GM23338 (cell line): ENCODE results near the gene RAB15. TPM values are rescaled to one million over a fixed set of nuclear protein-coding genes. Genes with fewer than 3 reads are reported as not detected.

Experiments
- ATAC-seq: fragments of 200-7000 bp; cut with Tn5 transposase; 3 replicates; pipeline ENCODE4 v1.9.1; 2020
- DNase-seq: peaks from one replicate; pipeline ENCODE4 v3.0.0-alpha.2; 2015; ENCODE audit warnings: low spot score
- H2AFZ ChIP-seq: fragments of 200-600 bp; sonication (generic); 2 replicates; pipeline ENCODE4 v1.8.0; 2016; ENCODE audit warnings: antibody characterized with exemption, mild to moderate bottlenecking, moderate library complexity
- H3F3A ChIP-seq: fragments of 200-600 bp; sonication (generic); replicated peaks from 2 replicates; pipeline ENCODE4 v1.8.0; 2017; ENCODE audit warnings: antibody characterized with exemption, mixed run types, low read depth
- H3K27ac ChIP-seq: fragments of 200-600 bp; sonication (generic); 2 replicates; pipeline ENCODE4 v1.6.1; 2016; ENCODE audit warnings: low read depth
- H3K27me3 ChIP-seq: fragments of 200-600 bp; sonication (generic); 2 replicates; pipeline ENCODE4 v1.8.0; 2016; ENCODE audit warnings: mild to moderate bottlenecking, mixed run types, moderate library complexity; ENCODE audit not compliant: insufficient read depth
- H3K36me3 ChIP-seq: fragments of 200-600 bp; sonication (generic); 2 replicates; pipeline ENCODE4 v1.8.0; 2016; ENCODE audit warnings: mild to moderate bottlenecking; ENCODE audit not compliant: insufficient read depth
- H3K4me1 ChIP-seq: fragments of 200-600 bp; sonication (generic); 2 replicates; pipeline ENCODE4 v1.8.0; 2016; ENCODE audit warnings: mild to moderate bottlenecking, moderate library complexity; ENCODE audit not compliant: insufficient read depth
- H3K4me2 ChIP-seq: fragments of 200-600 bp; sonication (generic); 2 replicates; pipeline ENCODE4 v1.7.1; 2017; ENCODE audit warnings: mixed run types
- H3K4me3 ChIP-seq: fragments of 200-600 bp; sonication (generic); 2 replicates; pipeline ENCODE4 v1.6.1; 2016; ENCODE audit warnings: mixed run types
- H3K79me2 ChIP-seq: fragments of 200-600 bp; sonication (generic); replicated peaks from 2 replicates; pipeline ENCODE4 v1.8.0; 2017; ENCODE audit warnings: mild to moderate bottlenecking; ENCODE audit not compliant: insufficient read depth
- H3K9me2 ChIP-seq: fragments of 200-600 bp; sonication (generic); 2 replicates; pipeline ENCODE4 v1.8.0; 2017; ENCODE audit not compliant: insufficient read depth
- H4K20me1 ChIP-seq: fragments of 200-600 bp; sonication (generic); replicated peaks from 2 replicates; pipeline ENCODE4 v1.8.0; 2017; ENCODE audit warnings: mild to moderate bottlenecking; ENCODE audit not compliant: insufficient read depth
- H3K27ac Mint-ChIP-seq: 2 replicates; pipeline ENCODE4 v1.8.0; 2020; ENCODE audit warnings: inconsistent platforms, mild to moderate bottlenecking, moderate library complexity, mixed read lengths
- H3K27me3 Mint-ChIP-seq: 3 replicates; pipeline ENCODE4 v1.8.0; 2022; ENCODE audit warnings: low read depth, mild to moderate bottlenecking, moderate library complexity, mixed read lengths, inconsistent platforms; ENCODE audit not compliant: insufficient read depth, poor library complexity
- H3K36me3 Mint-ChIP-seq: 3 replicates; pipeline ENCODE4 v1.8.0; 2021; ENCODE audit warnings: low read depth, mild to moderate bottlenecking, inconsistent platforms, moderate library complexity, mixed read lengths
- H3K4me1 Mint-ChIP-seq: 3 replicates; pipeline ENCODE4 v1.8.0; 2020; ENCODE audit warnings: mild to moderate bottlenecking, inconsistent platforms, mixed read lengths
- H3K4me3 Mint-ChIP-seq: 3 replicates; pipeline ENCODE4 v1.8.0; 2021; ENCODE audit warnings: moderate library complexity, mild to moderate bottlenecking, inconsistent platforms, mixed read lengths
- H3K9me3 Mint-ChIP-seq: 3 replicates; pipeline ENCODE4 v1.8.0; 2020; ENCODE audit warnings: moderate library complexity, mild to moderate bottlenecking, inconsistent platforms, mixed read lengths
- NANOG ChIP-seq: IDR thresholded peaks from 2 replicates; pipeline ENCODE4 v1.6.1; 2016; ENCODE audit warnings: antibody characterized with exemption, borderline replicate concordance
- POLR2AphosphoS5 ChIP-seq: IDR thresholded peaks from 2 replicates; pipeline ENCODE4 v1.6.1; 2016; ENCODE audit warnings: antibody characterized with exemption, low read depth
- ZNF331 ChIP-seq: fragments of 250-450 bp; sonication (Bioruptor Pico); IDR thresholded peaks from 2 replicates; pipeline ENCODE4 v1.5.0; 2020; ENCODE audit warnings: low read depth, mild to moderate bottlenecking, moderate library complexity
- polyA plus RNA-seq: library from polyadenylated mRNA; unstranded; fragments of >200 nt; fragmentation: Nextera tagmentation; extraction: Ambion mirVana; gene quantifications from 2 replicates; pipeline ENCODE4 v1.2.1, GENCODE V29; 2016
- total RNA-seq: library from RNA; depleted of rRNA; stranded (reverse); fragments of >200 nt; shearing (Covaris generic); gene quantifications from 2 replicates; pipeline ENCODE4 v1.2.3, GENCODE V29; 2014
- TF ChIP-seq, protein P1 (sequence below): IDR thresholded peaks from one replicate; pipeline ENCODE4 v1.6.1; 2018; ENCODE audit warnings: antibody characterized with exemption; ENCODE audit not compliant: unreplicated experiment
- TF ChIP-seq, protein P2 (sequence below), 2 experiments: fragments of 200-600 bp in 1 of 2; sonication (generic) in 1 of 2; conservative IDR thresholded peaks; 2 replicates each; pipeline versions ENCODE4 v1.5.1 to v1.6.1; 2016 to 2017; ENCODE audit warnings: antibody characterized with exemption in 2 of 2, low read depth in 2 of 2, mild to moderate bottlenecking in 2 of 2, moderate library complexity in 1 of 2

RAB15 gene
- total and polyA plus RNA-seq, 2 experiments from 2014 or later = 17.4 to 43.3 TPM

DNA sequence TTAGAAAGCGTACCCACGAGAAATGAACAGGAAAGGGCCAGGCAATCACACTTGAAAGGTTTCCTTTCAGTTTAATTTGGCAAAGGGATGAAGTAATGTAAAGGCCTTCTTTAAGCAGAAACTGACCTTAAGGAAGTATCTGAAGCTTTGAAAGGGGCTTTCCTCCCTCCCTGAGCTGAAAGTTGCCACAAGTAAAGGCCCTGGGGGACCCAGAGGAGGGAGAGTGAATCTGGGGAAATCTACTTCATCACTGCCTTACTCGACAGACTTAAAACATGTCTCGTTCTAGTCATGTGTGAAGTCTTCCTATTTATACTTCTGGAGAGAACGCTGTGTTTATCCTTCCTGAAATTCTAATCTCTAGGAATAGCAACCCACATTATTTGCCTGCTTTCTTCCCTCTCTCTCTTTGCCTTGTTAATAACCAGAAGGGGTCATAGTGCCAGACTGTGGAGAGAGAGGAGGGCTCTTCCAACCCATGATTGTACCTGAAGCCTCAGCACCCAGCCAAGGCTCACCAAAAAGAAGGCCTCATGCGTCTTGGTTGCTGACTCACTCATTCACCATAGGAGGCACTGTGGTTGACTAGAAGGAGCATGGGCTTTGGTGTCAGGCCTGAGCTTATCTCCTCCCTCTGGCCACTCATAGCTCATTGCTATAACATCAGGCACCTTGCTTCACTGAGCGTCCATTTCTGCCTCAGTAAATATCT lies 19.4 kb downstream of the RAB15 start:
- H3K27ac Mint-ChIP-seq = peak overlapping the region; percentile 79

DNA sequence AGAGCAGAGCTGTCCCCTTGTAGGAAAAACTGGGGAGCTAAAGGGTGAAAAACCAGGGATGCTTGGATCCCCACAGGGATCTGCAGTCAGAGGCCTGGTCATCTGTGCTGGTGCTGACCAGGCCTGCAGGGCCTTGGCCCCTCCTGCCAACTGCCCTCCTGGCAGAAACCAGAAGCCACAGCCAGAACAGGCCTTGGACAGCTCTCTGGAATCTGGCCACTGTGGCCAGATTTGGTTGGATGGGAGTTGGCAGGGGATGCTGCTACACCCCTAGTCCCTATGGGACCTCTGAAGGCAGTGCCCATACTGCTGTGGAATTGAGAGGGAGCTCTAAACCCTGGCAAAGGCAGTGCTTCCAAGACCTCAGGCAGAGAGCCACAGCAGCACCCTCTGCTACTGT lies 20.4 kb downstream of the RAB15 start:
- no peak for TF ChIP-seq NANOG
- no peak for TF ChIP-seq ZNF331
- no peak for TF ChIP-seq POLR2AphosphoS5
- TF ChIP-seq, protein P1, sequence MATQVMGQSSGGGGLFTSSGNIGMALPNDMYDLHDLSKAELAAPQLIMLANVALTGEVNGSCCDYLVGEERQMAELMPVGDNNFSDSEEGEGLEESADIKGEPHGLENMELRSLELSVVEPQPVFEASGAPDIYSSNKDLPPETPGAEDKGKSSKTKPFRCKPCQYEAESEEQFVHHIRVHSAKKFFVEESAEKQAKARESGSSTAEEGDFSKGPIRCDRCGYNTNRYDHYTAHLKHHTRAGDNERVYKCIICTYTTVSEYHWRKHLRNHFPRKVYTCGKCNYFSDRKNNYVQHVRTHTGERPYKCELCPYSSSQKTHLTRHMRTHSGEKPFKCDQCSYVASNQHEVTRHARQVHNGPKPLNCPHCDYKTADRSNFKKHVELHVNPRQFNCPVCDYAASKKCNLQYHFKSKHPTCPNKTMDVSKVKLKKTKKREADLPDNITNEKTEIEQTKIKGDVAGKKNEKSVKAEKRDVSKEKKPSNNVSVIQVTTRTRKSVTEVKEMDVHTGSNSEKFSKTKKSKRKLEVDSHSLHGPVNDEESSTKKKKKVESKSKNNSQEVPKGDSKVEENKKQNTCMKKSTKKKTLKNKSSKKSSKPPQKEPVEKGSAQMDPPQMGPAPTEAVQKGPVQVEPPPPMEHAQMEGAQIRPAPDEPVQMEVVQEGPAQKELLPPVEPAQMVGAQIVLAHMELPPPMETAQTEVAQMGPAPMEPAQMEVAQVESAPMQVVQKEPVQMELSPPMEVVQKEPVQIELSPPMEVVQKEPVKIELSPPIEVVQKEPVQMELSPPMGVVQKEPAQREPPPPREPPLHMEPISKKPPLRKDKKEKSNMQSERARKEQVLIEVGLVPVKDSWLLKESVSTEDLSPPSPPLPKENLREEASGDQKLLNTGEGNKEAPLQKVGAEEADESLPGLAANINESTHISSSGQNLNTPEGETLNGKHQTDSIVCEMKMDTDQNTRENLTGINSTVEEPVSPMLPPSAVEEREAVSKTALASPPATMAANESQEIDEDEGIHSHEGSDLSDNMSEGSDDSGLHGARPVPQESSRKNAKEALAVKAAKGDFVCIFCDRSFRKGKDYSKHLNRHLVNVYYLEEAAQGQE = no peak
- H3K4me2 ChIP-seq = no peak overlapping the region
- peaks cover 2% of the 10 kb centered on the region; the same call in 1 of the 2 replicates for H3F3A ChIP-seq
- no peak overlapping the region for H3K27ac ChIP-seq
- peaks cover 5% of the 10 kb centered on the region; the same call in 1 of the 2 replicates for H3K36me3 ChIP-seq
- Mint-ChIP-seq H3K27ac (no peak overlapping the region), H3K4me1 (peaks cover 31% of the 10 kb centered on the region), H3K36me3 (peaks cover 33% of the 10 kb centered on the region), H3K4me3 (no peak overlapping the region), H3K9me3 (no peaks in the 10 kb centered on the region; the same call in 2 of the 3 replicates), H3K27me3 (peaks cover 4% of the 10 kb centered on the region)
- no peaks in the 10 kb centered on the region; the same call in 1 of the 2 replicates for H3K79me2 ChIP-seq
- no peaks in the 10 kb centered on the region for H4K20me1 ChIP-seq
- no peak overlapping the region for H3K4me3 ChIP-seq
- peaks cover 20% of the 10 kb centered on the region for H3K4me1 ChIP-seq
- no peaks in the 10 kb centered on the region for H3K9me2 ChIP-seq
- H3K27me3 ChIP-seq = no peaks in the 10 kb centered on the region
- DNase-seq = no peak
- ATAC-seq = no peak
- no peak overlapping the region for H2AFZ ChIP-seq

More for the DNA sequence above, 19.4 kb downstream of the RAB15 start:
- H3K27me3 ChIP-seq = no peaks in the 10 kb centered on the region
- ATAC-seq (peak; percentile 64), DNase-seq (peak; percentile 64)
- TF ChIP-seq, protein P2, sequence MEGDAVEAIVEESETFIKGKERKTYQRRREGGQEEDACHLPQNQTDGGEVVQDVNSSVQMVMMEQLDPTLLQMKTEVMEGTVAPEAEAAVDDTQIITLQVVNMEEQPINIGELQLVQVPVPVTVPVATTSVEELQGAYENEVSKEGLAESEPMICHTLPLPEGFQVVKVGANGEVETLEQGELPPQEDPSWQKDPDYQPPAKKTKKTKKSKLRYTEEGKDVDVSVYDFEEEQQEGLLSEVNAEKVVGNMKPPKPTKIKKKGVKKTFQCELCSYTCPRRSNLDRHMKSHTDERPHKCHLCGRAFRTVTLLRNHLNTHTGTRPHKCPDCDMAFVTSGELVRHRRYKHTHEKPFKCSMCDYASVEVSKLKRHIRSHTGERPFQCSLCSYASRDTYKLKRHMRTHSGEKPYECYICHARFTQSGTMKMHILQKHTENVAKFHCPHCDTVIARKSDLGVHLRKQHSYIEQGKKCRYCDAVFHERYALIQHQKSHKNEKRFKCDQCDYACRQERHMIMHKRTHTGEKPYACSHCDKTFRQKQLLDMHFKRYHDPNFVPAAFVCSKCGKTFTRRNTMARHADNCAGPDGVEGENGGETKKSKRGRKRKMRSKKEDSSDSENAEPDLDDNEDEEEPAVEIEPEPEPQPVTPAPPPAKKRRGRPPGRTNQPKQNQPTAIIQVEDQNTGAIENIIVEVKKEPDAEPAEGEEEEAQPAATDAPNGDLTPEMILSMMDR (conservative IDR thresholded peaks at IDR 0.05; ENCODE audit: low read depth in 2 of 2) = peak; percentile 44 to 57
- no peak for TF ChIP-seq POLR2AphosphoS5
- no peak overlapping the region for H3K4me3 ChIP-seq
- peaks cover 29% of the 10 kb centered on the region for H3K36me3 Mint-ChIP-seq
- H3K9me3 Mint-ChIP-seq = no peaks in the 10 kb centered on the region; the same call in 2 of the 3 replicates
- no peak overlapping the region; the same call in 1 of the 2 replicates for H3K27ac ChIP-seq
- H2AFZ ChIP-seq = no peak overlapping the region
- peaks cover 40% of the 10 kb centered on the region for H3K4me1 Mint-ChIP-seq
- peaks cover 4% of the 10 kb centered on the region for H3K27me3 Mint-ChIP-seq
- H4K20me1 ChIP-seq = no peaks in the 10 kb centered on the region; the same call in 1 of the 2 replicates
- H3F3A ChIP-seq = peaks cover 10% of the 10 kb centered on the region
- no peak overlapping the region for H3K4me3 Mint-ChIP-seq
- no peaks in the 10 kb centered on the region; the same call in 1 of the 2 replicates for H3K79me2 ChIP-seq
- no peaks in the 10 kb centered on the region for H3K9me2 ChIP-seq
- peaks cover 28% of the 10 kb centered on the region for H3K4me1 ChIP-seq
- H3K36me3 ChIP-seq = peaks cover 5% of the 10 kb centered on the region; the same call in 1 of the 2 replicates
- no peak overlapping the region for H3K4me2 ChIP-seq
